H7 (cell line): ENCODE data around the gene FSHR. TPM values are rescaled to one million over a fixed set of nuclear protein-coding genes. Genes with fewer than 3 reads are reported as not detected.

Experiments used
- DNase-seq: peaks from one replicate; pipeline ENCODE4 v3.0.0; 2012
- H3K27me3 ChIP-seq: 2 replicates; pipeline ENCODE4 v1.6.0; 2011; ENCODE audit warnings: mild to moderate bottlenecking, low read length; ENCODE audit not compliant: control insufficient read depth, insufficient read depth
- H3K36me3 ChIP-seq: replicated peaks from 2 replicates; pipeline ENCODE4 v1.5.1; 2011; ENCODE audit warnings: low read length; ENCODE audit not compliant: control insufficient read depth, insufficient read depth
- H3K4me3 ChIP-seq: 2 replicates; pipeline ENCODE4 v1.5.1; 2011; ENCODE audit warnings: low read depth, mild to moderate bottlenecking, control low read depth, low read length, moderate library complexity; ENCODE audit not compliant: insufficient read depth
- total RNA-seq: library from RNA; depleted of rRNA; stranded (reverse); fragments of >200 nt; shearing (Covaris generic); gene quantifications from 2 replicates; pipeline ENCODE4 v1.2.3, GENCODE V29; 2014

The FSHR gene
- total RNA-seq, 1 experiment from 2014 or later: not detected

- Histone ChIP-seq H3K4me3 (no peak overlapping the region), H3K36me3 (no peaks in the 10 kb centered on the region), H3K27me3 (no peaks in the 10 kb centered on the region)
- DNase-seq: no peak
Observed at GRCh38 chr2:48944956-48945355, 209.4 kb downstream of the FSHR start.

GRCh38 chr2:48943436-48943835 lies 210.9 kb downstream of the FSHR start:
- no peak for DNase-seq
- H3K36me3 ChIP-seq: no peaks in the 10 kb centered on the region
- no peaks in the 10 kb centered on the region for H3K27me3 ChIP-seq
- H3K4me3 ChIP-seq: no peak overlapping the region

- no peak for DNase-seq
- H3K36me3 ChIP-seq: no peaks in the 10 kb centered on the region
- H3K27me3 ChIP-seq: no peaks in the 10 kb centered on the region
- no peak overlapping the region for H3K4me3 ChIP-seq
Observed at GRCh38 chr2:48941908-48942307, 212.4 kb downstream of the FSHR start.

DNA sequence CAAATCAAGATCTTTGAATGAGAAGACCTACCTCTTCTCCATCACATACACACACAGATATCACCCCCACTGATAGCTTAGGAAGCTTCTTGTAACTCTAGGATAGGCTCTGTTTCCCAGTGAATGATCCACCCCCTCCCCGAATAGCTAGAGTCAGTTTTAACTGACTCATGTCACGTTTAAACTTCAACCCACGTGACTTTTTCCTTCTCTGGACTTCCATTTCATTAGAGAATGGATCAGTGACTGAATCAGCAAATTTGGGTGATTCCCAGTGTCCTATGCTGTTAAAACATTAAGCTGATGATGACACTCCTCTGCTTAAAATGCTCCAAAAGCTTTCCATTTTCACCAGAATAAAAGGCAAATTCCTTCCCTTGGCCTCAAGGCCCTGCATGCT lies 212.9 kb downstream of the FSHR start:
- Histone ChIP-seq H3K36me3 (no peaks in the 10 kb centered on the region), H3K27me3 (no peaks in the 10 kb centered on the region), H3K4me3 (no peak overlapping the region)
- no peak for DNase-seq

DNA sequence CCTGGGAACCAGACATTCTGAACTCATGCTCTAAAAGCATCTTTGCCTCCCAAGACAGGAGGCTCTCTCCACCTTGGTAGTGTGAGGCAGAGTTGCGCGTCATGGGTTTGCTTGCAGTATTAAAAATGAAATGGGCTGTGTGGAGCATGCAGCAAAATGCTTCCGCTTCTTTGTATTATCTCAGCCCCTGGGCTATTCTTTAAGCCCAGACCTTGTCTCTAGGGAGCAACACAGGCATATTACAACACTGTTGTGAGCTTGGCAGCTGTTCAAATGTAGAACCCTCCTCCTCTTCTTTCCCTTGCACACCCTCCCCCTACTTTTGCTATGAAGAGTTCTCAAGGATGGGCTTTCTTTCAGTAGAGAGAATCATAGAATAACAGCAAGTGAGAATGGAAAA lies 213.7 kb downstream of the FSHR start:
- Histone ChIP-seq H3K36me3 (no peaks in the 10 kb centered on the region), H3K4me3 (no peak overlapping the region), H3K27me3 (no peaks in the 10 kb centered on the region)
- DNase-seq: no peak

GRCh38 chr2:48939232-48939631 lies 215.1 kb downstream of the FSHR start:
- Histone ChIP-seq H3K4me3 (no peak overlapping the region), H3K27me3 (no peaks in the 10 kb centered on the region), H3K36me3 (no peaks in the 10 kb centered on the region)
- no peak for DNase-seq

GRCh38 chr2:48938231-48938630 lies 216.1 kb downstream of the FSHR start:
- H3K27me3 ChIP-seq: no peaks in the 10 kb centered on the region
- DNase-seq: no peak
- no peaks in the 10 kb centered on the region for H3K36me3 ChIP-seq
- H3K4me3 ChIP-seq: no peak overlapping the region

DNA sequence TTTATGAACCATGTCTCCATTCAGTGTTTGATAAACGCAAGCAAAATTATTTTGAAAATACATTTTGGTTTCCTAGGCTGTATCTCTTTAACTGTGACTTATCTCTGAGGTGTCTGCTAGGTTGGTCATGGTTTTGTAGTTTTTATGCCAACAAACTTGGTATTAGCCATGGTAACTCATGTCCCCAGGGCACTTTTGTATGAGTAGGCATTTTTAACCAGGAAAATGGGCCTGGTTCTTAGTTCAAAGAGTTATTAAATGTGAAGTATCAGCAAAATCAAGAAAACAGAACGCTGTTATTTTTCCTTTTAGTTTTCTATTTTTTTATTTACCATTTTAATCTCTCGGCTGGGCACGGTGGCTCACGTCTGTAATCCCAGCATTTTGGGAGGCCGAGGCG lies 219.5 kb downstream of the FSHR start:
- Histone ChIP-seq H3K4me3 (no peak overlapping the region), H3K36me3 (no peaks in the 10 kb centered on the region), H3K27me3 (no peaks in the 10 kb centered on the region)
- DNase-seq: no peak

DNA sequence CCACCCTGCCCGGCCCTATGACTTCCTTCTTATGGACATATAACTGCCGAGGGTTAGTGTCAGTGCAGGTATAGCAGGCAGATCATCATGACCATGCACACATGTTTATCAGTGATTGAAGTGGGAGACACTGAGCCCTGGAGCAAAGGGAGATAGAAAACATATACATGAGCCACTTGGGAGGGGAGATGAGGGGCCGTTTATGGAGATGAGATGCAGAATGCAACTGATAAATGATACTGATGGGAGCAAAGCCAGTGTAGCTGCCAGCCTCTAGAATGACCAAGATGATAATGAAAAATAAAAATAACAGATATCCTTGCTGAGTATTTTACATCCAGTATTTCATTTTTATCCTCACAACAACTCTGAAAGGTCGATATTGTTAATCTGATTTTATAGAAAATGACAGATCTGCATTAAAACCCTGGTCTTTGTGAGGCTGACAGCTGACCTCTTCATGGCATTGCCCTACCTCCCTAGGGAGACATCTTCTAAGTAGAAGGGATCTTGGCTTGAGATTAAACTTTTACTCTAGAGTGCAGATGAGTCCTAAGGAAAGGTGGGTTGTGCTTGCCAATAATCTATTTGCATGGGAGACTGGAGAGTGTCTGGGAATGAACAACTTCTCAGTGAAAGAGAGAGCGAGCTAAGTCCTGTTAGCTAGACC lies 220.4 kb downstream of the FSHR start:
- Histone ChIP-seq H3K27me3 (no peaks in the 10 kb centered on the region), H3K36me3 (no peaks in the 10 kb centered on the region), H3K4me3 (no peak overlapping the region)
- DNase-seq: no peak

DNA sequence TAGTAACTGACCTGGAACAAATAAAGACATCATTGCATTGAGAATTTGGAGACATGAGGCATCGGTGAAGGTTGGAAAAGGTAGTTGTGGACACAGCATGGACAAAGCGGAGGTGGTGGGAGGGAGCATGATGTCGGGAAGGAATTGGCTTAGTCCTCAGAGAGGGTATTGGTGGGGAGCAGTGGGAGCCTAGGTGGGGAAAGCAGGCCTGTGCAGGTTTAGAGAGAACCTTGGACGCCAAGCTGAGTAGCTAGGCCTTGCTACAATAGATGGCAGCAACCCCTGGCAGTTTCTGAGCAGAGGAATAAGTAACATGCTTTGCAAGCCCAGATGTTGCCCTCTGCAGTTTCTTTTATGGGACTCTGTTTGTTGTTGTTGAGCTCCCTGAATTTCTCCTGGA lies 221.6 kb downstream of the FSHR start:
- DNase-seq: no peak
- no peak overlapping the region for H3K4me3 ChIP-seq
- H3K27me3 ChIP-seq: no peaks in the 10 kb centered on the region
- H3K36me3 ChIP-seq: no peaks in the 10 kb centered on the region

- Histone ChIP-seq H3K36me3 (no peaks in the 10 kb centered on the region), H3K4me3 (no peak overlapping the region), H3K27me3 (no peaks in the 10 kb centered on the region)
- no peak for DNase-seq
Observed at GRCh38 chr2:48929571-48930301, 224.6 kb downstream of the FSHR start.

- H3K4me3 ChIP-seq: no peak overlapping the region
- no peaks in the 10 kb centered on the region for H3K27me3 ChIP-seq
- H3K36me3 ChIP-seq: no peaks in the 10 kb centered on the region
- DNase-seq: no peak
Observed at GRCh38 chr2:48927355-48927754, 227.0 kb downstream of the FSHR start.

DNA sequence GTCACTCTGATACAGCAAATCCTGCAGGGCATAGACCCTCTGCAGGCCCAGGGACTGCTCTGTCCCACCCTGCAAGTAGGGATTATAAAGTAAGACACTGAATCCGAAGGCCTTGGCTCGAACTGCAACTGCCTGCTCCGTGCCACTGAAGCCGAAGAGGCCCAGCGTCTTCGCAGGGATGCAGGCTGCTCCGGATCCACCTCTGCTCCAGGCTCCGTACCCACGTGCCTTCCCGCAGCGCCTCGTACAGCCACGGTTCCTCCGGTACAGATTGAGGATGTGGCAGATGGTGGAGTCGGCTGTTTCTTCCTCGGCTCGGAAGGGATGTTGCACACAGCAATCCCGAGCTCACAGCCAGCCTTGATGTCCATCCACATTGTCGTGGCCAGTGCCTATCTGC lies 238.4 kb downstream of the FSHR start:
- no peak overlapping the region for H3K4me3 ChIP-seq
- H3K36me3 ChIP-seq: no peaks in the 10 kb centered on the region
- DNase-seq: no peak
- no peaks in the 10 kb centered on the region for H3K27me3 ChIP-seq

DNA sequence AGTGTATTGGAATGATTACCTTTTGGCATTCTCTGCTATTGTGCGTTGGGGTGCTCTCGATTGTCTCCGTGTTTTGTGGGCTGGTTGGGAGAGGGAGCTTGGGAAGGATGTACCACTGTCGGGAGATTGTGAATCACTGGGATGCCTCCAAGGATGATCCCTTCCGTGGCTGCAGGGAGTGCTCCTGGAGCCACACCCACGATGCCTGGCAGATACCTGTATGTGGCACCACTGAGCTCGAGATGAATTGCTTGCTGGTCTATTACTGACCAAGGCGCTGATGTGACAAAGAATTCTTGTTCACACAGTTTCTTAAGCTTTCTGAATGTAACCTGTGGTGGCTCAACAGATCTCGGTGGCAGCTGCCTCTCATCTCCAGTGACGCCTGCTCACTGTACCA lies 239.1 kb downstream of the FSHR start:
- Histone ChIP-seq H3K4me3 (no peak overlapping the region), H3K27me3 (no peaks in the 10 kb centered on the region), H3K36me3 (no peaks in the 10 kb centered on the region)
- DNase-seq: peak; percentile 30

- Histone ChIP-seq H3K4me3 (no peak overlapping the region), H3K27me3 (no peaks in the 10 kb centered on the region), H3K36me3 (no peaks in the 10 kb centered on the region)
- no peak for DNase-seq
Observed at GRCh38 chr2:48914477-48915089, 239.7 kb downstream of the FSHR start.
